Epithelial cell of esophagus (primary cell): ENCODE measurements around the gene KLHL29.

ENCODE experiments used
- DNase-seq: peaks from one replicate; pipeline ENCODE4 v3.0.0; 2010; ENCODE audit warnings: low read depth
- H3K4me3 ChIP-seq: 2 replicates; pipeline ENCODE4 v1.5.1; 2011; ENCODE audit warnings: mild to moderate bottlenecking, low read length, control low read depth
- CTCF ChIP-seq: IDR thresholded peaks from 2 replicates; pipeline ENCODE4 v1.5.1; 2011; ENCODE audit warnings: low read depth, mild to moderate bottlenecking, low read length, control low read depth, inconsistent platforms; ENCODE audit not compliant: insufficient read depth; ENCODE audit errors: missing control alignments

Gene KLHL29

DNA sequence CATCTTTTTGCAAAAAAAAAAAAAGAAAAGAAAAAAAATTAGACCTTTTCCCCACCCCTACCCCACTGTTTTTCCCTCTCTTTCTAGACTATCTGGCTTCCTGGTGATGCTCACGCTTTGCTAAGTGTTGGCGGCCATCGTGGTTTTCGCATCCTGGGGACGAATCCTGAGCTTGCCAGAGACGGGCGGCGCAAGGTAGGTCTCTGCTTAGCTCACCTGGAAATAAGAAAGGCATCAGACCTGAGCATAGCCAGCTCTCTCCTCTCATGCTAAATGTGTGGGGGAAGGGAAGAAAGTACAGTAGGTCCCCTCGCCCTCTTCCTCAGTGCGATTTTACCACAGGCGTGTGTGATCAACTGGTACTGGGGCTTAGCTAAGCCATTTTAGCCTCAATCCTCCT, 90.5 kb downstream of the KLHL29 start:
- no peak overlapping the region for H3K4me3 ChIP-seq
- no peak for TF ChIP-seq CTCF
- DNase-seq, result no peak

DNA sequence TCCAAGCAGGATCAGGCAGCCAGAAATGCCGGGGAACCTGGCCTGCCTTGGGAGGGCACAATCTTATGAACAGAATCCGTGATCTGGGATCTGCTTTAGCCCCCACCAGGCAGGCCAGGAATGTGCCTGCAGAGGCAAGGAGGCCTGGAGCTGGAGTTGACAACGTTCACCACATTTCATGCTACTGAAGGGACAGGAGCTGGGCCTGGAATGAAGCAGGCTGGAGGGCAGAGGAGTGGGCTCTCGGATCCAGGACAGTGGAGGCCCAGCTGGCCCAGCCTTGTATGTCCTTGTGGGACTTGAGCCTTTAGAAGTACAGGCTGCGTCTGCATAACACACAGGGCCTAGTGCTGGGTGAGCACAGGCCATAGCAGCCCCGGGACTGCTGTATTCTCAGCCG, 91.8 kb downstream of the KLHL29 start:
- H3K4me3 ChIP-seq, result no peak overlapping the region
- TF ChIP-seq CTCF, result no peak
- DNase-seq, result no peak

GRCh38 chr2:23477392-23477791, 92.4 kb downstream of the KLHL29 start:
- TF ChIP-seq CTCF, result no peak
- H3K4me3 ChIP-seq, result no peak overlapping the region
- DNase-seq, result no peak

DNA sequence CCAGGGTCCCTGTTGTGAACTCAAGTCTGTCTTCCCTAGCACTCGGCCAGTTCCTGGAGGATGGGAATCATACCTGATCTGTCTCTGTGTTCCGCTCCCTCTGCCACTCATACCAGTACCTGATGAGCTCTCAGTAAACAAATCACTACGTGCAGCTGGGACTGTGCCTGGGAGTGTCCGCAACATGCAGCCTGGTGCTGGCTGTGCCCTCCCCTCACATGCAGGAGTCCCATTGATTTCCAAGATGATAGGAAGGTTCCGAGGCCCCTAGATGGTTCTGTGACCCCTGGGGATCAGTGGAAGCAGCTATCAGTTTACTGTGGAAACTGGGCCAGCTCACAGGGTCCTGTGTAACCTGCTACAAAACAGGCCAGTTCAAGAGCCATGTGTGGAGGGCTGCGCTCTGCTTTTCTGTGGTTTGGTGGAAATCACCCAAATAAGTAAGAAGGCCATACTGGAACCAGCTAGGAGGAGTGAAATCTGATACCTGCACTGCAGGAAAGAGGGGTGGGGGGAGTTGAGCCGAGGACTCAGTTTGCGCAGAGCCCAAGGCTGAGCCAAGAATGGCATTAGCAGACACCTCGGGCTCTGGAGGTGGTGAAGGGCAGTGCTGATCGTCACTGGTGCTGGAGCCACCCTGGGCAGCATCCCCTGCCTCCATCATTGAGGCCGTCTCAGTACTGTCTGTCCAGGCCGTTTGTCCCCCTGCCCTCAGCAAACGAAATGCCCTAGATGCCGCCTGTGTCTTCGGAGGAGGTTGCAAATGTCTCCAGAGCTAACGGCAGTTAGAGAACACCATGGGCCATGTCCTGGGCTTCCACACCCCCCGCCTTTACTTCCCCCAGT, 93.3 kb downstream of the KLHL29 start:
- no peak overlapping the region for H3K4me3 ChIP-seq
- TF ChIP-seq CTCF, result no peak
- no peak for DNase-seq

DNA sequence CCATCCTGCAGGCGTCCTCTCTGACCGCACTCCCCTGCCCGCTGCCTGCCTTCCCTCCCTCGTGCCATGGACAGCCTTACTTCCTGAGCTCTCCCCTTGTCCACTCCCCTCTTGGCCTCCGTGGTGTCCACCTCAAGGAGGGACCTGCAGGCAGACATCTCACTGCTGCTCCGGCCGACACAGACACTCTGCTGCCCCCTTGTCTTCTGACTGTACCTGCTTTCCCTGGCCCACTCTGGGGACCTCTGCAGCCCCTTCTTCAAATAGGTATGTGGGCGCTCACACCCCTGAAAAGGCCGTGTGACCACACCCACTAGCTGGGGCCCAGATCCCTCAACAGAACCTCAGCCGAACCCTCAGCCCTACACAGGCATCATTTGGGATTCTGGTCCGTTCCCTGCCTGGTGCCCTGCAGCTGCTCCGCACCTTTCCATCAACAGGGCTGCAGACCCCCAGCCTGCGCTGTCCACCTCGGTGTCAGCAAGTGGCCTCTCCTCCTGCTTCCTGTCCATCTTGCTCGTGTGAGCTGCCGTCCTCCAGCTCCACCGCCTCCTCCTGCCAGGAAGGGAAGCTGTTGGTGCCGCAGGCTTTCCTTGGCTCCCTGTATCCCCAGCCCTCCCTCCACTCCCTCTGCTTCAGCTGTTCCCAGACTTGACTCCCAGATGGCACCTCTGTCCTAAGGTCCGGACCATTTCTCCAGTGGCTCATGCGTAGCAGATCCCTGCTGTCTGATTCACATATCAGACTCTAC, 94.1 kb downstream of the KLHL29 start:
- TF ChIP-seq CTCF, result no peak
- no peak overlapping the region for H3K4me3 ChIP-seq
- DNase-seq, result no peak

- peak; percentile 93 for DNase-seq
- no peak overlapping the region for H3K4me3 ChIP-seq
- TF ChIP-seq CTCF, result no peak
Measured at GRCh38 chr2:23480957-23481797, 96.2 kb downstream of the KLHL29 start.
